GM23248 (cell line): ENCODE results near the gene LDLRAD3. TPM values are rescaled to one million over a fixed set of nuclear protein-coding genes. Genes with fewer than 3 reads are reported as not detected.
A peak's percentile ranks its signal among the peaks of the same experiment; 100 is the strongest.

Experiments used
- DNase-seq: peaks from one replicate; pipeline ENCODE4 v3.0.0-alpha.2; 2015
- H2AFZ ChIP-seq: fragments of 200-600 bp; sonication (generic); 2 replicates; pipeline ENCODE4 v1.6.1; 2016; ENCODE audit warnings: antibody characterized with exemption
- H3F3A ChIP-seq: fragments of 200-600 bp; sonication (generic); 2 replicates; pipeline ENCODE4 v1.6.1; 2016; ENCODE audit warnings: mild to moderate bottlenecking, antibody characterized with exemption, mixed run types; ENCODE audit not compliant: insufficient read depth
- H3K27ac ChIP-seq: fragments of 200-600 bp; sonication (generic); 2 replicates; pipeline ENCODE4 v1.5.1; 2016; ENCODE audit warnings: mild to moderate bottlenecking
- H3K27me3 ChIP-seq: fragments of 200-600 bp; sonication (generic); replicated peaks from 2 replicates; pipeline ENCODE4 v1.6.1; 2016; ENCODE audit warnings: mild to moderate bottlenecking; ENCODE audit not compliant: insufficient read depth
- H3K36me3 ChIP-seq: fragments of 200-600 bp; sonication (generic); 2 replicates; pipeline ENCODE4 v1.6.1; 2016; ENCODE audit warnings: low read depth, mild to moderate bottlenecking
- H3K4me1 ChIP-seq: fragments of 200-600 bp; sonication (generic); 2 replicates; pipeline ENCODE4 v1.6.1; 2016; ENCODE audit warnings: mild to moderate bottlenecking; ENCODE audit not compliant: insufficient read depth
- H3K4me2 ChIP-seq: fragments of 200-600 bp; sonication (generic); one replicate; pipeline ENCODE4 v1.6.1; 2016; ENCODE audit warnings: mild to moderate bottlenecking; ENCODE audit not compliant: unreplicated experiment
- H3K4me3 ChIP-seq: fragments of 200-600 bp; sonication (generic); 2 replicates; pipeline ENCODE4 v1.5.1; 2016; ENCODE audit warnings: mild to moderate bottlenecking
- H3K79me2 ChIP-seq: fragments of 200-600 bp; sonication (generic); 2 replicates; pipeline ENCODE4 v1.6.1; 2016; ENCODE audit warnings: mild to moderate bottlenecking; ENCODE audit not compliant: insufficient read depth
- H3K9ac ChIP-seq: fragments of 200-600 bp; sonication (generic); 2 replicates; pipeline ENCODE4 v1.6.1; 2016; ENCODE audit warnings: mild to moderate bottlenecking
- H3K9me2 ChIP-seq: fragments of 200-600 bp; sonication (generic); 2 replicates; pipeline ENCODE4 v1.6.1; 2016; ENCODE audit warnings: mixed run types, mild to moderate bottlenecking, moderate library complexity; ENCODE audit not compliant: insufficient read depth
- H3K9me3 ChIP-seq: fragments of 200-600 bp; sonication (generic); one replicate; pipeline ENCODE4 v1.6.1; 2017; ENCODE audit warnings: low read depth
- H4K20me1 ChIP-seq: fragments of 200-600 bp; sonication (generic); 2 replicates; pipeline ENCODE4 v1.6.0; 2016; ENCODE audit not compliant: insufficient read depth
- EZH2 ChIP-seq: fragments of 200-600 bp; sonication (generic); IDR thresholded peaks from 2 replicates; pipeline ENCODE4 v1.6.1; 2018; ENCODE audit warnings: antibody characterized with exemption, mild to moderate bottlenecking; ENCODE audit not compliant: insufficient read depth, poor library complexity, severe bottlenecking
- EZH2phosphoT487 ChIP-seq: fragments of 200-600 bp; sonication (generic); IDR thresholded peaks from 2 replicates; pipeline ENCODE4 v1.6.1; 2018; ENCODE audit warnings: antibody characterized with exemption, moderate library complexity, mild to moderate bottlenecking, low read depth; ENCODE audit not compliant: insufficient read depth
- WGBS, 2 experiments: methylation state at CpG; one replicate each; pipeline ENCODE4 v1.1.6; 2015 to 2017; ENCODE audit warnings: low lambda C conversion rate in 2 of 2, low coverage in 1 of 2; ENCODE audit errors: missing lambda C conversion rate in 2 of 2; 5-methylcytosine and 5-hydroxymethylcytosine counted together
- in situ Hi-C: fragments of 300-500 bp; cut with MboI; formaldehyde crosslinking; loops from 2 replicates; pipeline ENCODE4 v1.15.0; 2020
- polyA plus RNA-seq: library from polyadenylated mRNA; unstranded; fragments of >200 nt; fragmentation: Nextera tagmentation; extraction: Ambion mirVana; gene quantifications from 2 replicates; pipeline ENCODE4 v1.2.1, GENCODE V29; 2016
- total RNA-seq: library from RNA; depleted of rRNA; stranded (reverse); fragments of >200 nt; shearing (Covaris generic); gene quantifications from 2 replicates; pipeline ENCODE4 v1.2.3, GENCODE V29; 2014

Gene LDLRAD3
- total and polyA plus RNA-seq, 2 experiments from 2014 or later = 6.2 to 6.6 TPM

GRCh38 chr11:36266767-36267166 is 322.9 kb downstream of the LDLRAD3 start:
- no peaks in the 10 kb centered on the region for H3F3A ChIP-seq
- H3K4me3 ChIP-seq = no peak overlapping the region
- no peak for TF ChIP-seq EZH2
- no peak for TF ChIP-seq EZH2phosphoT487
- no peaks in the 10 kb centered on the region for H3K4me1 ChIP-seq
- DNase-seq = peak; percentile 22
- H3K9ac ChIP-seq = no peak overlapping the region
- no peaks in the 10 kb centered on the region for H3K9me3 ChIP-seq
- no peak overlapping the region for H3K27ac ChIP-seq
- H3K79me2 ChIP-seq = no peaks in the 10 kb centered on the region
- H3K36me3 ChIP-seq = no peaks in the 10 kb centered on the region
- in situ Hi-C loops = loop anchor here (10.0 kb wide), 1 partner anchor 442 kb away; no protein-coding TSS in a partner anchor
- no peaks in the 10 kb centered on the region for H4K20me1 ChIP-seq
- no peaks in the 10 kb centered on the region for H3K9me2 ChIP-seq
- H3K27me3 ChIP-seq = peaks cover 12% of the 10 kb centered on the region; the same call in 1 of the 2 replicates
- H2AFZ ChIP-seq = no peak overlapping the region
- no peak overlapping the region for H3K4me2 ChIP-seq
- WGBS, 2 experiments = 32 to 40% methylated on average over 5 of the region's 5 CpGs

GRCh38 chr11:36268337-36268985 is 324.6 kb downstream of the LDLRAD3 start:
- no peaks in the 10 kb centered on the region for H3K4me1 ChIP-seq
- TF ChIP-seq EZH2 (no peak), EZH2phosphoT487 (no peak)
- in situ Hi-C loops = loop anchor here (10.0 kb wide), 1 partner anchor 444 kb away; no protein-coding TSS in a partner anchor
- H4K20me1 ChIP-seq = no peaks in the 10 kb centered on the region
- no peak overlapping the region for H3K4me2 ChIP-seq
- H3K4me3 ChIP-seq = no peak overlapping the region
- no peaks in the 10 kb centered on the region for H3K9me3 ChIP-seq
- no peaks in the 10 kb centered on the region for H3K79me2 ChIP-seq
- H3F3A ChIP-seq = no peaks in the 10 kb centered on the region
- DNase-seq = no peak
- WGBS, 2 experiments = 79 to 83% methylated on average over 8 of the region's 8 CpGs
- H3K27ac ChIP-seq = no peak overlapping the region
- no peak overlapping the region for H2AFZ ChIP-seq
- H3K27me3 ChIP-seq = 0 out of 2 replicates have a peak, but pooled peaks cover 2% of the 10 kb centered on the region
- H3K9ac ChIP-seq = no peak overlapping the region
- peaks cover 13% of the 10 kb centered on the region; the same call in 1 of the 2 replicates for H3K36me3 ChIP-seq
- H3K9me2 ChIP-seq = no peaks in the 10 kb centered on the region

DNA sequence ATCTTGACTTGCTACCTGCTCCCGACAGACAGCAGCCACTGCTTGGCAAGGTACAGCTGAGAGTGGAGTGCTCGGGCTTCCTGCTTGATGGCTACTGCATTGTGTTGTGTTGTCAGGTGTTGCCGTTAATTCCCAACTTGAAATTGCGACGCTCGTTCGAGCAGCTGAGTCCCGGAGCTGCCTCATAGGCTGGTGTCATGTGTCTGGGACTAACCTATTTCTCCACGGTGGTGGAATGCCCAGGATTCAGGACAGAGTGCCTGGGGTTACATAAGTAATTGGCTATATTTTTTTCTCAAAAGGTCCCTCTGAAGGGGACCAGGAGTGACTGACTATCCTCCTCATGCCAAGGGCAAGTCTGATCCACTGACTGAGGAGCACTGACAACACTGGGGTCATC is 326.8 kb downstream of the LDLRAD3 start:
- Histone ChIP-seq H3K27ac (no peak overlapping the region), H3K4me1 (no peaks in the 10 kb centered on the region), H3K4me3 (no peak overlapping the region), H3K9me2 (no peaks in the 10 kb centered on the region), H3K9me3 (no peaks in the 10 kb centered on the region), H3K36me3 (peaks cover 13% of the 10 kb centered on the region; the same call in 1 of the 2 replicates), H3K79me2 (no peaks in the 10 kb centered on the region), H3K27me3 (no peaks in the 10 kb centered on the region), H3K4me2 (no peak overlapping the region), H3F3A (no peaks in the 10 kb centered on the region), H2AFZ (no peak overlapping the region), H3K9ac (no peak overlapping the region), H4K20me1 (no peaks in the 10 kb centered on the region)
- TF ChIP-seq EZH2phosphoT487 (no peak), EZH2 (no peak)
- in situ Hi-C loops = loop anchor here (10.0 kb wide), 1 partner anchor 786 kb away; no protein-coding TSS in a partner anchor
- 89 to 91% methylated on average over 9 of the region's 9 CpGs for WGBS, 2 experiments
- no peak for DNase-seq

DNA sequence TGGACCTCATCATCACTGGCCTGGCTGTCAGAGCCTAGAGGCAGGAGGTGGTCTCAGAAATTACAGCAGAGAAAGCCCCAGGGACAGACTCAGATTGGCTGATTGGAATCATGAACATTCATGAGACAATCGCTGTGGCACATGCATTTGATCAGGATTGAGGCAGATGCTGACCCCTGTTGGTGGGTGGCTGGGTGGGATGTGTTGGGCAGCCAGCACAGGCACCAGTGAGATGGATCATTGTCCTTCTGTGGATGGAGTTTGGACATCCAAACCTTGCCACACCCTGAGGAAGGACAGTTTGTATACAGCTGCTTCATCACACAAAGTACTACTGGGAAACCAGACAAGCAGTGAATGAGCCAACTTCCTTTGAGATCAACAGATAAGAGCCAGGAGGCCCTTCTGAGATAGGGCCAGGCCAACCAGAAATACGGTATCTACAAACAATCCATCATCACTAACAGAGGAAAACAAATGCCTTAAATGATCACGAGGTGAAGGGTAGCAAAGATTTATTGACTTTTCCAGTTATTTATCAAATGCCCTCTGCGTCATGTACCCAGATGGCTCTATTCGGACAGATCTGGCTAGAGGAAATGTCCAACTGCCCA is 328.0 kb downstream of the LDLRAD3 start:
- in situ Hi-C loops = loop anchor here (10.0 kb wide), 1 partner anchor 787 kb away; no protein-coding TSS in a partner anchor
- H3K9me2 ChIP-seq = no peaks in the 10 kb centered on the region
- H3K4me3 ChIP-seq = no peak overlapping the region
- H3F3A ChIP-seq = no peaks in the 10 kb centered on the region
- no peak overlapping the region for H3K4me2 ChIP-seq
- no peaks in the 10 kb centered on the region for H4K20me1 ChIP-seq
- H3K4me1 ChIP-seq = no peaks in the 10 kb centered on the region
- no peaks in the 10 kb centered on the region for H3K79me2 ChIP-seq
- H3K36me3 ChIP-seq = peaks cover 13% of the 10 kb centered on the region; the same call in 1 of the 2 replicates
- no peaks in the 10 kb centered on the region for H3K9me3 ChIP-seq
- no peak overlapping the region for H3K9ac ChIP-seq
- no peak for DNase-seq
- no peak overlapping the region for H3K27ac ChIP-seq
- TF ChIP-seq EZH2phosphoT487 (no peak), EZH2 (no peak)
- no peaks in the 10 kb centered on the region for H3K27me3 ChIP-seq
- H2AFZ ChIP-seq = no peak overlapping the region
- WGBS, 2 experiments = 83 to 92% methylated on average over 5 of the region's 5 CpGs
